SK-N-SH (cell line): ENCODE results near the gene WWOX.

ENCODE experiments used
- CTCF ChIP-seq: fragments of 200-600 bp; sonication (generic); IDR thresholded peaks from 2 replicates; pipeline ENCODE4 v1.6.1; 2017; ENCODE audit warnings: antibody characterized with exemption, mild to moderate bottlenecking, moderate library complexity
- EP300 ChIP-seq, 2 experiments: IDR thresholded peaks; 2 replicates each; pipeline versions ENCODE4 v1.4.0 to v1.6.1; 2012; ENCODE audit warnings: borderline replicate concordance in 1 of 2, low read depth in 1 of 2, low read length in 1 of 2
- MAX ChIP-seq: IDR thresholded peaks from 2 replicates; pipeline ENCODE4 v1.4.0; 2012; ENCODE audit warnings: low read depth
- POLR2AphosphoS5 ChIP-seq: IDR thresholded peaks from 2 replicates; pipeline ENCODE4 v1.6.1; 2012; ENCODE audit warnings: low read depth, low read length
- RAD21 ChIP-seq: IDR thresholded peaks from 2 replicates; pipeline ENCODE4 v1.6.1; 2012; ENCODE audit warnings: mild to moderate bottlenecking, low read length
- RFX5 ChIP-seq: IDR thresholded peaks from 2 replicates; pipeline ENCODE4 v1.6.1; 2012; ENCODE audit warnings: mild to moderate bottlenecking, improper control_type of control experiment, low read length
- RXRA ChIP-seq: IDR thresholded peaks from 2 replicates; pipeline ENCODE4 v1.4.0; 2012; ENCODE audit warnings: low read depth, mild to moderate bottlenecking, borderline replicate concordance
- TAF1 ChIP-seq: IDR thresholded peaks from 2 replicates; pipeline ENCODE4 v1.6.1; 2012; ENCODE audit warnings: low read depth, mild to moderate bottlenecking, low read length, moderate library complexity, borderline replicate concordance
- TEAD4 ChIP-seq: IDR thresholded peaks from 2 replicates; pipeline ENCODE4 v1.4.0; 2012; ENCODE audit warnings: mild to moderate bottlenecking, borderline replicate concordance; ENCODE audit not compliant: insufficient read depth
- USF1 ChIP-seq: IDR thresholded peaks from 2 replicates; pipeline ENCODE4 v1.4.0; 2012; ENCODE audit warnings: low read depth, borderline replicate concordance

GRCh38 chr16:78421181-78421708 lies 321.8 kb downstream of the WWOX start:
- TF ChIP-seq CTCF (no peak), USF1 (no peak), RAD21 (no peak), POLR2AphosphoS5 (no peak), MAX (no peak), RFX5 (no peak), TAF1 (no peak), EP300 (IDR thresholded peaks at IDR 0.05; ENCODE audit: borderline replicate concordance in 1 of 2, low read depth in 1 of 2, low read length in 1 of 2) (no peak), TEAD4 (no peak), RXRA (no peak)
